ENCODE measurements around the gene SHC1.
A peak's percentile ranks its signal among the peaks of the same experiment; 100 is the strongest.

The SHC1 gene

GRCh38 chr1:154954541-154954940 lies 16.0 kb downstream of the SHC1 start:
- DNase-seq = no peak

GRCh38 chr1:154953611-154954038 lies 16.9 kb downstream of the SHC1 start:
- DNase-seq = no peak

- no peak for DNase-seq
These were observed 17.9 kb downstream of the SHC1 start for GRCh38 chr1:154952664-154953063.

- DNase-seq = no peak
These were observed 18.5 kb downstream of the SHC1 start for GRCh38 chr1:154951901-154952657.

GRCh38 chr1:154948079-154948478 lies 22.5 kb downstream of the SHC1 start:
- no peak for DNase-seq

- DNase-seq = no peak
These were observed 24.3 kb downstream of the SHC1 start for GRCh38 chr1:154945962-154946850.

GRCh38 chr1:154945160-154945961 lies 25.2 kb downstream of the SHC1 start:
- no peak for DNase-seq

GRCh38 chr1:154944401-154945159 lies 26.0 kb downstream of the SHC1 start:
- no peak for DNase-seq

GRCh38 chr1:154943649-154944400 lies 26.7 kb downstream of the SHC1 start:
- peak; percentile 37 for DNase-seq

GRCh38 chr1:154941333-154942013 lies 29.1 kb downstream of the SHC1 start:
- DNase-seq = no peak

GRCh38 chr1:154940651-154941194 lies 29.8 kb downstream of the SHC1 start:
- no peak for DNase-seq

GRCh38 chr1:154940213-154940560 lies 30.4 kb downstream of the SHC1 start:
- no peak for DNase-seq

- no peak for DNase-seq
These were observed 31.7 kb downstream of the SHC1 start for GRCh38 chr1:154938604-154939399.

- no peak for DNase-seq
These were observed 32.6 kb downstream of the SHC1 start for GRCh38 chr1:154937988-154938386.

GRCh38 chr1:154937085-154937987 lies 33.2 kb downstream of the SHC1 start:
- peak; percentile 91 for DNase-seq

GRCh38 chr1:154936555-154937084 lies 33.9 kb downstream of the SHC1 start, which contains the start of gene PMVK:
Gene PMVK (minus strand): TSS chr1:154936719. CDS start chr1:154936685, 34 bp downstream.
- DNase-seq = peak; percentile 91

GRCh38 chr1:154935749-154936554 lies 34.6 kb downstream of the SHC1 start:
- no peak for DNase-seq

All from NCI-H1105 treated with DMSO at 0.1 percent for 48 hours (cell line).